HUES6 (cell line): Measurements from ENCODE around the gene MUC5AC.
"Not testable (repeated sequence)": the region's sequence is repeated elsewhere in the genome, so short reads cannot be mapped to it uniquely, and the experiment has no call there.

Source experiments
- H3K27ac ChIP-seq: 2 replicates; pipeline ENCODE4 v1.7.0; 2013; ENCODE audit warnings: low read depth, mild to moderate bottlenecking, low read length, inconsistent platforms
- H3K27me3 ChIP-seq: 2 replicates; pipeline ENCODE4 v1.6.1; 2013; ENCODE audit warnings: low read length; ENCODE audit not compliant: control insufficient read depth, insufficient read depth
- H3K36me3 ChIP-seq: 2 replicates; pipeline ENCODE4 v1.6.1; 2013; ENCODE audit warnings: low read length; ENCODE audit not compliant: control insufficient read depth, insufficient read depth
- H3K4me1 ChIP-seq: 2 replicates; pipeline ENCODE4 v1.6.1; 2013; ENCODE audit warnings: low read length; ENCODE audit not compliant: control insufficient read depth, insufficient read depth
- H3K4me3 ChIP-seq: 2 replicates; pipeline ENCODE4 v1.5.1; 2013; ENCODE audit warnings: low read depth, low read length
- H3K9ac ChIP-seq: one replicate; pipeline ENCODE4 v1.6.1; 2013; ENCODE audit warnings: mild to moderate bottlenecking, low read length
- H3K9me3 ChIP-seq: 2 replicates; pipeline ENCODE4 v1.6.1; 2013; ENCODE audit warnings: low read depth, low read length; ENCODE audit not compliant: control insufficient read depth, insufficient read depth

MUC5AC gene

GRCh38 chr11:1158681-1159487, 1.1 kb downstream of the MUC5AC start:
- Histone ChIP-seq H3K27ac (no peak overlapping the region), H3K27me3 (no peaks in the 10 kb centered on the region), H3K4me1 (no peaks in the 10 kb centered on the region; the same call in 1 of the 2 replicates), H3K36me3 (no peaks in the 10 kb centered on the region), H3K9ac (no peak overlapping the region), H3K9me3 (peaks cover 4% of the 10 kb centered on the region; the same call in 1 of the 2 replicates), H3K4me3 (no peak overlapping the region)

- H3K4me3 ChIP-seq, H3K9ac ChIP-seq, H3K4me1 ChIP-seq, H3K27ac ChIP-seq, H3K36me3 ChIP-seq, H3K9me3 ChIP-seq, H3K27me3 ChIP-seq: not testable (repeated sequence)
Measured at GRCh38 chr11:1159488-1160220, 1.9 kb downstream of the MUC5AC start.

GRCh38 chr11:1160231-1161101, 2.7 kb downstream of the MUC5AC start:
- H3K36me3 ChIP-seq = no peaks in the 10 kb centered on the region
- 0 out of 2 replicates have a peak, but pooled peaks cover under 1% of the 10 kb centered on the region for H3K9me3 ChIP-seq
- no peaks in the 10 kb centered on the region for H3K4me1 ChIP-seq
- H3K27ac ChIP-seq = no peak overlapping the region
- no peak overlapping the region for H3K9ac ChIP-seq
- no peaks in the 10 kb centered on the region for H3K27me3 ChIP-seq
- no peak overlapping the region for H3K4me3 ChIP-seq

GRCh38 chr11:1161410-1162137, 3.8 kb downstream of the MUC5AC start:
- Histone ChIP-seq H3K4me3 (no peak overlapping the region), H3K27me3 (no peaks in the 10 kb centered on the region), H3K36me3 (no peaks in the 10 kb centered on the region), H3K27ac (no peak overlapping the region), H3K9ac (no peak overlapping the region), H3K9me3 (no peaks in the 10 kb centered on the region), H3K4me1 (no peaks in the 10 kb centered on the region)

- H3K9me3 ChIP-seq = no peaks in the 10 kb centered on the region
- H3K4me3 ChIP-seq = no peak overlapping the region
- H3K27me3 ChIP-seq = no peaks in the 10 kb centered on the region
- H3K27ac ChIP-seq = no peak overlapping the region
- H3K4me1 ChIP-seq = no peaks in the 10 kb centered on the region
- H3K36me3 ChIP-seq = no peaks in the 10 kb centered on the region
- no peak overlapping the region for H3K9ac ChIP-seq
Measured at GRCh38 chr11:1162138-1162475, 4.4 kb downstream of the MUC5AC start.

- Histone ChIP-seq H3K27ac (no peak overlapping the region), H3K27me3 (no peaks in the 10 kb centered on the region), H3K36me3 (no peaks in the 10 kb centered on the region), H3K9me3 (no peaks in the 10 kb centered on the region), H3K9ac (no peak overlapping the region), H3K4me3 (no peak overlapping the region), H3K4me1 (no peaks in the 10 kb centered on the region)
Measured at GRCh38 chr11:1162491-1163311, 4.9 kb downstream of the MUC5AC start.

- Histone ChIP-seq H3K36me3 (no peaks in the 10 kb centered on the region), H3K27me3 (no peaks in the 10 kb centered on the region), H3K9me3 (no peaks in the 10 kb centered on the region), H3K27ac (no peak overlapping the region), H3K9ac (no peak overlapping the region), H3K4me3 (no peak overlapping the region), H3K4me1 (no peaks in the 10 kb centered on the region)
Measured at GRCh38 chr11:1163321-1163910, 5.7 kb downstream of the MUC5AC start.

- Histone ChIP-seq H3K27me3 (no peaks in the 10 kb centered on the region), H3K36me3 (no peaks in the 10 kb centered on the region), H3K27ac (no peak overlapping the region), H3K9me3 (no peaks in the 10 kb centered on the region), H3K9ac (no peak overlapping the region), H3K4me1 (no peaks in the 10 kb centered on the region), H3K4me3 (no peak overlapping the region)
Measured at GRCh38 chr11:1163911-1164735, 6.4 kb downstream of the MUC5AC start.

GRCh38 chr11:1164779-1165255, 7.1 kb downstream of the MUC5AC start:
- not testable (repeated sequence) for H3K9me3 ChIP-seq, H3K9ac ChIP-seq, H3K36me3 ChIP-seq, H3K4me1 ChIP-seq, H3K27ac ChIP-seq, H3K4me3 ChIP-seq, H3K27me3 ChIP-seq
